Inferior parietal cortex (tissue), 1 donor: Measurements from ENCODE around the gene TEX29.
A peak's percentile ranks its signal among the peaks of the same experiment; 100 is the strongest.

Experiments
- DNase-seq: peaks from one replicate; pipeline ENCODE4 v3.0.0-alpha.2; 2016; ENCODE audit errors: extremely low spot score

Gene TEX29

GRCh38 chr13:111367340-111367739 lies 46.9 kb downstream of the TEX29 start:
- no peak for DNase-seq

GRCh38 chr13:111368091-111368490 lies 47.6 kb downstream of the TEX29 start:
- DNase-seq, result no peak

GRCh38 chr13:111370147-111370546 lies 49.7 kb downstream of the TEX29 start:
- DNase-seq, result no peak

GRCh38 chr13:111370570-111371535 lies 50.4 kb downstream of the TEX29 start:
- no peak for DNase-seq

GRCh38 chr13:111371720-111372119 lies 51.3 kb downstream of the TEX29 start:
- no peak for DNase-seq

- no peak for DNase-seq
Measured at GRCh38 chr13:111372651-111373425, 52.4 kb downstream of the TEX29 start.

- DNase-seq, result no peak
Measured at GRCh38 chr13:111373486-111373885, 53.0 kb downstream of the TEX29 start.

GRCh38 chr13:111380431-111380830 lies 60.0 kb downstream of the TEX29 start:
- no peak for DNase-seq

GRCh38 chr13:111382411-111382810 lies 62.0 kb downstream of the TEX29 start:
- DNase-seq, result no peak

GRCh38 chr13:111382877-111383276 lies 62.4 kb downstream of the TEX29 start:
- DNase-seq, result no peak

- no peak for DNase-seq
Measured at GRCh38 chr13:111383591-111384440, 63.4 kb downstream of the TEX29 start.

- no peak for DNase-seq
Measured at GRCh38 chr13:111384441-111385182, 64.2 kb downstream of the TEX29 start.

GRCh38 chr13:111385183-111385857 lies 64.9 kb downstream of the TEX29 start:
- DNase-seq, result no peak

- peak; percentile 13 for DNase-seq
Measured at GRCh38 chr13:111387026-111387871, 66.8 kb downstream of the TEX29 start.

GRCh38 chr13:111387945-111388600 lies 67.6 kb downstream of the TEX29 start:
- no peak for DNase-seq

- no peak for DNase-seq
Measured at GRCh38 chr13:111388851-111389500, 68.5 kb downstream of the TEX29 start.

- DNase-seq, result no peak
Measured at GRCh38 chr13:111389621-111390521, 69.4 kb downstream of the TEX29 start.
